Heart left ventricle (tissue), 13 donors: ENCODE measurements around the gene MYH15.

Source experiments
- CTCF ChIP-seq, 12 donors: fragments of 200-600 bp; sonication (generic) in 4 of 12; IDR thresholded peaks; one replicate each; pipeline versions ENCODE4 v1.5.0 to v1.8.0; 2018 to 2022; ENCODE audit warnings: antibody characterized with exemption in 12 of 12, mild to moderate bottlenecking in 5 of 12
- POLR2A ChIP-seq, 2 donors: fragments of 450-650 bp; IDR thresholded peaks; one replicate each; pipeline ENCODE4 v1.6.1; 2017; ENCODE audit warnings: antibody characterized with exemption in 2 of 2, mild to moderate bottlenecking in 2 of 2, moderate library complexity in 2 of 2
- donor health status: ischemic (EF 13 %, LVEDD 7.1; RV severe dilation, severe dysfunction).
- donor health status: DM: no; HTN: yes; CAD: no.
- donor health status: DM: no; HTN: no; CAD: no.
- donor health status: ischemic (EF 25% LVEDD 6.9; RV normal size, moderate dysfunction).
- donor health status: ischemic (EF 25% LVEDD 5.7; RV mildly dilated, moderate dysfunction).
- donor health status: ischemic (EF 35%, LVEDD 5.7; RV mildly dilated, moderate dysfunction).
- donor health status: nonischemic (EF 11% LVEDD 7.7; RV severe dilation, severe dysfunction).
- donor health status: DM: yes; HTN: yes; CAD: no.
- donor health status: PGD.
- donor health status: ischemic (EF 29% LVEDD 5.4; RV normal size, mild dysfunction).
- donor health status: nonischemic (EF 23%, LVEDD 6.1; RV moderate dilation, normal function).

- TF ChIP-seq CTCF (IDR thresholded peaks at IDR 0.05) (no peak), POLR2A (IDR thresholded peaks at IDR 0.05) (no peak)
Observed at GRCh38 chr3:108376026-108376425, 134.4 kb downstream of the MYH15 start.
